GM12892 (cell line): ENCODE data around the gene CATSPERB.

Experiments used
- POLR2A ChIP-seq: IDR thresholded peaks from 2 replicates; pipeline ENCODE4 v1.6.1; 2011; ENCODE audit warnings: low read depth, low read length, control low read depth
- POLR2AphosphoS5 ChIP-seq: IDR thresholded peaks from 2 replicates; pipeline ENCODE4 v1.6.1; 2011; ENCODE audit warnings: low read depth, low read length, control low read depth
- TAF1 ChIP-seq: IDR thresholded peaks from 2 replicates; pipeline ENCODE4 v1.6.1; 2011; ENCODE audit warnings: low read depth, mild to moderate bottlenecking, control low read depth, low read length, borderline replicate concordance

GRCh38 chr14:91545204-91545603, 186.7 kb downstream of the CATSPERB start:
- TF ChIP-seq POLR2A = no peak
- no peak for TF ChIP-seq POLR2AphosphoS5
- TF ChIP-seq TAF1 = no peak
